ENCODE data around the gene CRAMP1.

- TF ChIP-seq EZH2 (IDR thresholded peaks at IDR 0.05; ENCODE audit: insufficient read depth, poor library complexity, severe bottlenecking) (no peak), EZH2phosphoT487 (IDR thresholded peaks at IDR 0.05; ENCODE audit: insufficient read depth, low read depth) (no peak)
Measured at GRCh38 chr16:1645914-1646525, 33.9 kb downstream of the CRAMP1 start.

Measured in GM23248 (cell line).